ENCODE results near the gene GPR83. TPM values are rescaled to one million over a fixed set of nuclear protein-coding genes. Genes with fewer than 3 reads are reported as not detected.

GPR83 gene
- total and polyA plus RNA-seq, 2 of the 4 experiments (the other 2 are of a cell fraction), result under 0.01 to 0.07 TPM

GRCh38 chr11:94424662-94425061 is 23.4 kb upstream of the GPR83 start:
- intact Hi-C loops (cut with micrococcal nuclease), result loop anchor here (5.0 kb wide), 1 partner anchor 187 kb away; no protein-coding TSS in a partner anchor
- dilution Hi-C loops (cut with HindIII; ENCODE audit: low sequenced_read_pairs, unreplicated experiment), result no loop called here
- POLR2A ChIA-PET (ENCODE audit: unreplicated experiment), result no interaction called here
- H2BK120ac ChIP-seq (ENCODE audit: low read depth, low read length), result no peak overlapping the region
- H3K79me1 ChIP-seq (ENCODE audit: low read depth in 1 of 2, low read length in 2 of 2), result 0 out of 4 replicates have a peak, but pooled peaks cover 0 to 4% of the 10 kb centered on the region in 2 experiments
- H2AFZ ChIP-seq (replicated peaks; ENCODE audit: low read length, poor library complexity), result no peak overlapping the region
- no peak overlapping the region for H3K14ac ChIP-seq (replicated peaks; ENCODE audit: low read depth, low read length)
- no peak overlapping the region for H2BK5ac ChIP-seq (ENCODE audit: low read depth, low read length, poor library complexity, severe bottlenecking)
- H3K56ac ChIP-seq (ENCODE audit: extremely low read depth, insufficient read depth, low read length), result no peak overlapping the region
- no peak overlapping the region for H2AK5ac ChIP-seq (ENCODE audit: low read depth, low read length)
- CTCF ChIA-PET, result interaction anchor here (0.6 kb wide), 1 partner anchor 335 kb away, joined by 3 read pairs; no protein-coding TSS in a partner anchor
- no peak overlapping the region for H4K5ac ChIP-seq (ENCODE audit: low read depth, low read length)
- peaks cover 6% of the 10 kb centered on the region; the same call in 1 of the 2 replicates for H3K9me1 ChIP-seq (ENCODE audit: insufficient read depth, low read length)
- H2AK9ac ChIP-seq (replicated peaks; ENCODE audit: low read depth, low read length, poor library complexity), result no peak overlapping the region
- H3K27ac ChIP-seq (ENCODE audit: insufficient read depth, low read length), result no peak overlapping the region
- peak; percentile 17; the same call in 1 of the 2 replicates for TF ChIP-seq FOS (IDR thresholded peaks at IDR 0.05; ENCODE audit: low read depth, low read length)
- TF ChIP-seq CHD1 (IDR thresholded peaks at IDR 0.05; ENCODE audit: low read depth, low read length), result no peak
- H3K18ac ChIP-seq (ENCODE audit: low read depth, low read length), result no peak overlapping the region
- no TSS peak for BruUV-seq (replicated peaks)
- in situ Hi-C loops (cut with MboI; ENCODE audit: low sequenced_read_pairs), result loop anchor here (10.0 kb wide), 1 partner anchor 250 kb away; no protein-coding TSS in a partner anchor
- H4K8ac ChIP-seq (ENCODE audit: low read depth in 2 of 2, low read length in 2 of 2), result no peak overlapping the region
- no CpG with 5 or more reads among the region's 2 CpGs for WGBS, 2 experiments (ENCODE audit: extremely low coverage in 2 of 2, insufficient read length in 1 of 2)
- no peak overlapping the region for H2BK15ac ChIP-seq (ENCODE audit: low read depth, low read length)
- peaks cover 2% of the 10 kb centered on the region for H3K36me3 ChIP-seq (ENCODE audit: control insufficient read depth, insufficient read depth, low read length)
- H3K4me1 ChIP-seq (ENCODE audit: control insufficient read depth, insufficient read depth, low read length), result peaks cover 3% of the 10 kb centered on the region; the same call in 1 of the 2 replicates
- no peaks in the 10 kb centered on the region for H4K20me1 ChIP-seq (ENCODE audit: insufficient read depth, low read length)
- no peak overlapping the region for H4K91ac ChIP-seq (ENCODE audit: insufficient read depth, low read depth, low read length)
- no peaks in the 10 kb centered on the region for H3K27me3 ChIP-seq (ENCODE audit: control insufficient read depth, insufficient read depth, low read length)
- DNase-seq (peak; percentile 41), ATAC-seq (ENCODE audit: low read depth) (0 out of 2 replicates have a peak, but pooled peaks have one; percentile 21)
- no peak overlapping the region for H3K23ac ChIP-seq (ENCODE audit: low read depth, low read length)
- H2BK20ac ChIP-seq (ENCODE audit: low read depth, low read length), result no peak overlapping the region
- H3K4me2 ChIP-seq (ENCODE audit: low read depth, low read length), result no peak overlapping the region
- H3K4ac ChIP-seq (ENCODE audit: low read depth, low read length), result no peak overlapping the region
- H3K9me3 ChIP-seq (ENCODE audit: control insufficient read depth, insufficient read depth, low read length), result no peaks in the 10 kb centered on the region
- H3K4me3 ChIP-seq (ENCODE audit: insufficient read depth, low read depth, low read length), result no peak overlapping the region
- no peak overlapping the region for H3K9ac ChIP-seq (ENCODE audit: low read depth, low read length)

Measured in IMR-90 (cell line).